Mucosa of descending colon (tissue), 3 donors: ENCODE measurements around the gene CELF2. TPM values are rescaled to one million over a fixed set of nuclear protein-coding genes. Genes with fewer than 3 reads are reported as not detected.

Experiments
- ATAC-seq: fragments of 200-7000 bp; cut with Tn5 transposase; one replicate; pipeline ENCODE4 v1.9.1; 2020; ENCODE audit warnings: mild to moderate bottlenecking, moderate library complexity
- DNase-seq, 3 donors: peaks; one replicate each; pipeline ENCODE4 v3.0.0-alpha.2; 2020
- H3K36me3 ChIP-seq: fragments of 200-600 bp; one replicate; pipeline ENCODE4 v1.8.0; 2021; ENCODE audit warnings: low read depth, mild to moderate bottlenecking
- H3K4me1 ChIP-seq: fragments of 200-600 bp; one replicate; pipeline ENCODE4 v1.8.0; 2021; ENCODE audit warnings: low read depth, mild to moderate bottlenecking
- H3K4me3 ChIP-seq: fragments of 200-600 bp; one replicate; pipeline ENCODE4 v1.8.0; 2021; ENCODE audit warnings: mild to moderate bottlenecking
- H3K9me3 ChIP-seq: fragments of 200-600 bp; one replicate; pipeline ENCODE4 v1.8.0; 2021; ENCODE audit warnings: mild to moderate bottlenecking
- CTCF ChIP-seq: fragments of 200-600 bp; IDR thresholded peaks from one replicate; pipeline ENCODE4 v1.8.0; 2022; ENCODE audit warnings: antibody characterized with exemption, mild to moderate bottlenecking
- intact Hi-C, 2 donors: fragments of 100-400 bp; cut with DNase I in 1 of 2; cut with micrococcal nuclease in 1 of 2; formaldehyde crosslinking; loops; one replicate each; pipeline versions ENCODE4 v1.11.0 to v1.11.1; 2022; cut with DNase I, micrococcal nuclease
- total RNA-seq, 3 donors: library from RNA; stranded (reverse); fragmentation: NEBNext Ultra II Directional in 2 of 3; extraction: Animal tissue kit (Norgen Biotek cat#: 25700) in 2 of 3; gene quantifications; one replicate each; pipeline versions ENCODE4 v1.2.1 to v1.2.4, GENCODE V29; 2021 to 2023
- donor health status: DM: no; HTN: no; CAD: no; lungs with moderate emphysema.
- donor health status: DM: no; HTN: no; CAD: no.
- donor health status: DM: no; HTN: yes; CAD: no.

The CELF2 gene
- total RNA-seq, 3 donors from 2014 or later, result 31.4 to 56.5 (median 36.1) TPM

GRCh38 chr10:11176746-11177145 lies 159.1 kb downstream of the CELF2 start:
- TF ChIP-seq CTCF, result no peak
- no peak overlapping the region for H3K4me3 ChIP-seq
- intact Hi-C loops, result no loop called here
- H3K9me3 ChIP-seq, result no peaks in the 10 kb centered on the region
- H3K36me3 ChIP-seq, result no peaks in the 10 kb centered on the region
- no peaks in the 10 kb centered on the region for H3K4me1 ChIP-seq
- no peak for DNase-seq
- peak; percentile 27 for ATAC-seq

GRCh38 chr10:11177381-11177780 lies 159.7 kb downstream of the CELF2 start:
- no peak for DNase-seq
- Histone ChIP-seq H3K4me1 (no peaks in the 10 kb centered on the region), H3K4me3 (no peak overlapping the region), H3K9me3 (no peaks in the 10 kb centered on the region), H3K36me3 (no peaks in the 10 kb centered on the region)
- intact Hi-C loops, result no loop called here
- no peak for TF ChIP-seq CTCF
- ATAC-seq, result no peak

- Histone ChIP-seq H3K4me1 (no peaks in the 10 kb centered on the region), H3K4me3 (no peak overlapping the region)
These were observed 160.3 kb downstream of the CELF2 start for GRCh38 chr10:11177926-11178471.

GRCh38 chr10:11178606-11179515 lies 161.2 kb downstream of the CELF2 start:
- intact Hi-C loops, result no loop called here
- H3K4me3 ChIP-seq, result no peak overlapping the region
- DNase-seq (peak; percentile 51 to 77 (median 63)), ATAC-seq (peak; percentile 79)
- TF ChIP-seq CTCF, result no peak
- no peaks in the 10 kb centered on the region for H3K4me1 ChIP-seq
- H3K9me3 ChIP-seq, result no peaks in the 10 kb centered on the region
- H3K36me3 ChIP-seq, result no peaks in the 10 kb centered on the region

More at GRCh38 chr10:11177926-11178471, 160.3 kb downstream of the CELF2 start:
- intact Hi-C loops, result no loop called here
- no peak for TF ChIP-seq CTCF
- no peaks in the 10 kb centered on the region for H3K36me3 ChIP-seq
- ATAC-seq (peak; percentile 20), DNase-seq (peak in 1 of 3 donors; percentile 64)
- no peaks in the 10 kb centered on the region for H3K9me3 ChIP-seq

- Histone ChIP-seq H3K36me3 (no peaks in the 10 kb centered on the region), H3K9me3 (no peaks in the 10 kb centered on the region), H3K4me3 (no peak overlapping the region), H3K4me1 (no peaks in the 10 kb centered on the region)
- TF ChIP-seq CTCF, result no peak
- no peak for DNase-seq
- ATAC-seq, result no peak
- intact Hi-C loops, result no loop called here
These were observed 161.9 kb downstream of the CELF2 start for GRCh38 chr10:11179516-11180105.
